SK-N-SH (cell line): Measurements from ENCODE around the gene NOTCH3. TPM values are rescaled to one million over a fixed set of nuclear protein-coding genes. Genes with fewer than 3 reads are reported as not detected.

ENCODE experiments used
- CHD2 ChIP-seq: fragments of 150-350 bp; IDR thresholded peaks from 2 replicates; pipeline ENCODE4 v1.6.1; 2018; ENCODE audit warnings: low read length; ENCODE audit not compliant: partially characterized antibody
- ELF1 ChIP-seq: IDR thresholded peaks from 2 replicates; pipeline ENCODE4 v1.4.0; 2012
- EP300 ChIP-seq, 2 experiments: IDR thresholded peaks; 2 replicates each; pipeline versions ENCODE4 v1.4.0 to v1.6.1; 2012; ENCODE audit warnings: borderline replicate concordance in 1 of 2, low read depth in 1 of 2, low read length in 1 of 2
- FOSL2 ChIP-seq: IDR thresholded peaks from 2 replicates; pipeline ENCODE4 v1.4.0; 2012; ENCODE audit warnings: low read depth, mild to moderate bottlenecking, moderate library complexity, borderline replicate concordance
- FOXJ3 ChIP-seq: sonication (generic); formaldehyde crosslinking; IDR thresholded peaks from 2 replicates; pipeline ENCODE4 v1.5.1; 2020; ENCODE audit warnings: mild to moderate bottlenecking, missing genetic modification reagents
- GABPA ChIP-seq: IDR thresholded peaks from 2 replicates; pipeline ENCODE4 v1.4.0; 2012; ENCODE audit warnings: low read depth, mild to moderate bottlenecking
- MAX ChIP-seq: IDR thresholded peaks from 2 replicates; pipeline ENCODE4 v1.4.0; 2012; ENCODE audit warnings: low read depth
- NFIC ChIP-seq: IDR thresholded peaks from 2 replicates; pipeline ENCODE4 v1.4.0; 2012; ENCODE audit warnings: borderline replicate concordance
- RAD21 ChIP-seq: IDR thresholded peaks from 2 replicates; pipeline ENCODE4 v1.6.1; 2012; ENCODE audit warnings: mild to moderate bottlenecking, low read length
- REST ChIP-seq: IDR thresholded peaks from 2 replicates; pipeline ENCODE4 v1.6.1; 2012; ENCODE audit warnings: mild to moderate bottlenecking, low read depth, low read length, moderate library complexity
- RXRA ChIP-seq: IDR thresholded peaks from 2 replicates; pipeline ENCODE4 v1.4.0; 2012; ENCODE audit warnings: low read depth, mild to moderate bottlenecking, borderline replicate concordance
- SIN3A ChIP-seq: IDR thresholded peaks from 2 replicates; pipeline ENCODE4 v1.6.1; 2012; ENCODE audit warnings: low read depth, mild to moderate bottlenecking, low read length, moderate library complexity, borderline replicate concordance
- SMC3 ChIP-seq: IDR thresholded peaks from 2 replicates; pipeline ENCODE4 v1.6.1; 2012; ENCODE audit warnings: low read depth, low read length, improper control_type of control experiment
- TEAD4 ChIP-seq: IDR thresholded peaks from 2 replicates; pipeline ENCODE4 v1.4.0; 2012; ENCODE audit warnings: mild to moderate bottlenecking, borderline replicate concordance; ENCODE audit not compliant: insufficient read depth
- YY1 ChIP-seq: IDR thresholded peaks from 2 replicates; pipeline ENCODE4 v1.4.0; 2012; ENCODE audit warnings: low read depth, mild to moderate bottlenecking
- polyA plus RNA-seq, 3 experiments: library from polyadenylated mRNA; depleted of rRNA; stranded (reverse); fragments of >200 nt; gene quantifications; 2 replicates each; pipeline ENCODE4 v1.2.3, GENCODE V29; 2012
- TF ChIP-seq, protein P1 (sequence below): IDR thresholded peaks from 2 replicates; pipeline ENCODE4 v1.4.0; 2012; ENCODE audit warnings: low read depth, borderline replicate concordance
- TF ChIP-seq, protein P2 (sequence below): fragments of 200-600 bp; sonication (generic); IDR thresholded peaks from 2 replicates; pipeline ENCODE4 v1.6.1; 2017; ENCODE audit warnings: antibody characterized with exemption, mild to moderate bottlenecking, moderate library complexity
- TF ChIP-seq, protein P3 (sequence below): fragments of 150-350 bp; IDR thresholded peaks from 2 replicates; pipeline ENCODE4 v1.6.1; 2017; ENCODE audit warnings: antibody characterized with exemption, low read length, low read depth, borderline replicate concordance

NOTCH3 gene
- polyA plus RNA-seq, 1 of the 3 experiments (the other 2 are of a cell fraction), result 7.0 TPM

DNA sequence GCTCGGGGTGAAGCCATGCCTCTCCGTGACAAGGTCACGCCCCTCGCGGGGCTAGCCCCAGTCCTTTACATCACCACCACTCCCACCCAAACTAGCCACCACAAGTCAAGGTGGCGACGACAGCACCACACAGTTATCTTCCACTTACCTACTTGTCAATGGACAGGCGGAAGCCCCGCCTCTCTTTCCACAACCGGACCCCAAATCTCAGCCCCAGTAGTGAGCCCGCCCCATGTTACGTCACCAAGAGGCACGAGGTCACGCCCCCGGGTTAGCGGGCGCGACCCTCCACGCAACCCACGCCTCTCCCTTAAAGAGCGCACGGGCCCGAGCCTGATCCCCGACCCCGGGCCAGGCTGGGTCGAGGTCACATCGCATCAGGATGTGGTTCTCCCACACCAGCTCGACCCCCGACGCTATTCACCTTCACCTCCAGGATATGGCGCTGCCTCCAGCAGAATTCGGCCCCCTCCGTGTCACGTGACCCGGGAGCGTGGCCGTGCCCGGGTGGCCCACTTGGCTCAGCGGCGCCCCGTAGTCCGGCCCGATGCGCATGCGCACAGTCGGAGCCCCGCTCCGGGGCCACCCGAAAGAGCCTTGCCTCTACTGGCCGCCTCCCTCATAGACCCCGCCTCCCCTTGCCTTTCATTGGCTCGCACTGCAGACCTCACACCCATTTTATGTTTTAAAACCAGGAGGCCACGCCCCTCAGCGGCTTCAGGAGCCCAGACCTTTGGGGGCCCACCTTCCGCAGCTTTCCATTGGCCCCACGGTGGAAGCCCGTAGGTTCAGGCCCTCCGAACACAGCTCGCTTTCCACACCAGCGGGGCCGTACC, 75.3 kb downstream of the NOTCH3 start (continued):
- TF ChIP-seq, protein P1, sequence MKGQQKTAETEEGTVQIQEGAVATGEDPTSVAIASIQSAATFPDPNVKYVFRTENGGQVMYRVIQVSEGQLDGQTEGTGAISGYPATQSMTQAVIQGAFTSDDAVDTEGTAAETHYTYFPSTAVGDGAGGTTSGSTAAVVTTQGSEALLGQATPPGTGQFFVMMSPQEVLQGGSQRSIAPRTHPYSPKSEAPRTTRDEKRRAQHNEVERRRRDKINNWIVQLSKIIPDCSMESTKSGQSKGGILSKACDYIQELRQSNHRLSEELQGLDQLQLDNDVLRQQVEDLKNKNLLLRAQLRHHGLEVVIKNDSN, result peak; percentile 97
- TF ChIP-seq FOXJ3 (CRISPR knock-in tag) (no peak), NFIC (no peak; the same call in 1 of the 2 replicates), CHD2 (no peak), MAX (peak; percentile 85), ELF1 (no peak), REST (no peak), RAD21 (no peak), RXRA (no peak), SMC3 (no peak), TEAD4 (no peak), FOSL2 (no peak), SIN3A (no peak; the same call in 1 of the 2 replicates), YY1 (peak; percentile 61; the same call in 1 of the 2 replicates), EP300 (IDR thresholded peaks at IDR 0.05; ENCODE audit: borderline replicate concordance in 1 of 2, low read depth in 1 of 2, low read length in 1 of 2) (no peak), GABPA (no peak)
- TF ChIP-seq, protein P2, sequence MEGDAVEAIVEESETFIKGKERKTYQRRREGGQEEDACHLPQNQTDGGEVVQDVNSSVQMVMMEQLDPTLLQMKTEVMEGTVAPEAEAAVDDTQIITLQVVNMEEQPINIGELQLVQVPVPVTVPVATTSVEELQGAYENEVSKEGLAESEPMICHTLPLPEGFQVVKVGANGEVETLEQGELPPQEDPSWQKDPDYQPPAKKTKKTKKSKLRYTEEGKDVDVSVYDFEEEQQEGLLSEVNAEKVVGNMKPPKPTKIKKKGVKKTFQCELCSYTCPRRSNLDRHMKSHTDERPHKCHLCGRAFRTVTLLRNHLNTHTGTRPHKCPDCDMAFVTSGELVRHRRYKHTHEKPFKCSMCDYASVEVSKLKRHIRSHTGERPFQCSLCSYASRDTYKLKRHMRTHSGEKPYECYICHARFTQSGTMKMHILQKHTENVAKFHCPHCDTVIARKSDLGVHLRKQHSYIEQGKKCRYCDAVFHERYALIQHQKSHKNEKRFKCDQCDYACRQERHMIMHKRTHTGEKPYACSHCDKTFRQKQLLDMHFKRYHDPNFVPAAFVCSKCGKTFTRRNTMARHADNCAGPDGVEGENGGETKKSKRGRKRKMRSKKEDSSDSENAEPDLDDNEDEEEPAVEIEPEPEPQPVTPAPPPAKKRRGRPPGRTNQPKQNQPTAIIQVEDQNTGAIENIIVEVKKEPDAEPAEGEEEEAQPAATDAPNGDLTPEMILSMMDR, result no peak
- TF ChIP-seq, protein P3, sequence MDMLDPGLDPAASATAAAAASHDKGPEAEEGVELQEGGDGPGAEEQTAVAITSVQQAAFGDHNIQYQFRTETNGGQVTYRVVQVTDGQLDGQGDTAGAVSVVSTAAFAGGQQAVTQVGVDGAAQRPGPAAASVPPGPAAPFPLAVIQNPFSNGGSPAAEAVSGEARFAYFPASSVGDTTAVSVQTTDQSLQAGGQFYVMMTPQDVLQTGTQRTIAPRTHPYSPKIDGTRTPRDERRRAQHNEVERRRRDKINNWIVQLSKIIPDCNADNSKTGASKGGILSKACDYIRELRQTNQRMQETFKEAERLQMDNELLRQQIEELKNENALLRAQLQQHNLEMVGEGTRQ, result peak; percentile 84
- TF ChIP-seq, all 33 proteins: peak for 10
